OCI-LY7 (cell line): Measurements from ENCODE around the gene KRTAP4-6. TPM values are rescaled to one million over a fixed set of nuclear protein-coding genes. Genes with fewer than 3 reads are reported as not detected.

Experiments used
- BruUV-seq: library from RNA; stranded (reverse); fragments of 400-500 nt; replicated peaks from 2 replicates; lab custom pipeline; 2021; lab: Mats Ljungman, UMichigan
- CTCF ChIA-PET: fragments of 300-600 bp; sonication (Branson Sonifier 250); formaldehyde crosslinking; loops from one replicate; lab custom pipeline; 2022; ENCODE audit warnings: antibody characterized with exemption; ENCODE audit not compliant: unreplicated experiment; lab: Charles Lee
- POLR2A ChIA-PET: fragments of 300-600 bp; sonication (Branson Sonifier 250); formaldehyde crosslinking; loops from one replicate; lab custom pipeline; 2022; ENCODE audit warnings: antibody characterized with exemption; lab: Charles Lee
- DNase-seq: peaks from one replicate; pipeline ENCODE4 v3.0.0-alpha.2; 2015; ENCODE audit warnings: low spot score
- H2AFZ ChIP-seq: fragments of 200-600 bp; sonication (generic), shearing (Covaris generic); 2 replicates; pipeline ENCODE4 v1.6.1; 2014; ENCODE audit warnings: mild to moderate bottlenecking, antibody characterized with exemption, low read length, moderate library complexity
- H3K27ac ChIP-seq: fragments of 200-600 bp; sonication (generic); 2 replicates; pipeline ENCODE4 v1.5.1; 2014; ENCODE audit warnings: mixed run types, low read depth, mild to moderate bottlenecking, moderate library complexity, low read length, inconsistent platforms; ENCODE audit not compliant: poor library complexity, severe bottlenecking
- H3K36me3 ChIP-seq: fragments of 200-600 bp; sonication (generic); 2 replicates; pipeline ENCODE4 v1.6.1; 2014; ENCODE audit warnings: mild to moderate bottlenecking, antibody characterized with exemption, low read length, moderate library complexity, mixed read lengths; ENCODE audit not compliant: insufficient read depth
- H3K4me1 ChIP-seq: fragments of 200-600 bp; sonication (generic); 2 replicates; pipeline ENCODE4 v1.5.1; 2014; ENCODE audit warnings: mild to moderate bottlenecking, low read length; ENCODE audit not compliant: insufficient read depth, poor library complexity, severe bottlenecking
- H3K4me2 ChIP-seq: fragments of 200-600 bp; sonication (generic); 2 replicates; pipeline ENCODE4 v1.6.1; 2014; ENCODE audit warnings: mild to moderate bottlenecking, low read length
- H3K4me3 ChIP-seq: fragments of 200-600 bp; sonication (generic); 2 replicates; pipeline ENCODE4 v1.5.1; 2014; ENCODE audit warnings: mild to moderate bottlenecking, low read depth, low read length; ENCODE audit not compliant: poor library complexity, severe bottlenecking
- H3K79me2 ChIP-seq: fragments of 200-600 bp; sonication (generic); 2 replicates; pipeline ENCODE4 v1.6.1; 2016; ENCODE audit warnings: low read depth, mild to moderate bottlenecking, low read length, moderate library complexity, mixed read lengths; ENCODE audit not compliant: insufficient read depth
- H3K9me2 ChIP-seq: fragments of 200-600 bp; sonication (generic); 2 replicates; pipeline ENCODE4 v1.6.1; 2016; ENCODE audit warnings: mild to moderate bottlenecking, low read length, mixed read lengths; ENCODE audit not compliant: insufficient read depth
- H3K9me3 ChIP-seq: fragments of 200-600 bp; sonication (generic); 2 replicates; pipeline ENCODE4 v1.6.1; 2014; ENCODE audit warnings: mild to moderate bottlenecking, mixed run types, low read length, mixed read lengths
- H4K20me1 ChIP-seq: fragments of 200-600 bp; sonication (generic); 2 replicates; pipeline ENCODE4 v1.6.1; 2014; ENCODE audit warnings: mild to moderate bottlenecking, antibody characterized with exemption, low read length, moderate library complexity, mixed read lengths; ENCODE audit not compliant: insufficient read depth
- CTCF ChIP-seq: fragments of 200-600 bp; sonication (generic); conservative IDR thresholded peaks from 2 replicates; pipeline ENCODE4 v1.5.1; 2014; ENCODE audit warnings: mild to moderate bottlenecking, antibody characterized with exemption, low read length, moderate library complexity, mixed read lengths
- EZH2phosphoT487 ChIP-seq: fragments of 200-600 bp; sonication (generic); IDR thresholded peaks from 2 replicates; pipeline ENCODE4 v1.6.1; 2018; ENCODE audit warnings: low read depth, borderline replicate concordance, mild to moderate bottlenecking, mixed run types, antibody characterized with exemption, low read length, moderate library complexity, mixed read lengths
- intact Hi-C: fragments of 100-400 bp; cut with micrococcal nuclease; formaldehyde crosslinking; loops from one replicate; pipeline ENCODE4 v1.10.0; 2022; ENCODE audit not compliant: unreplicated experiment
- total RNA-seq, 2 experiments: library from RNA; depleted of rRNA in 1 of 2; stranded (reverse); fragments of >200 nt in 1 of 2; shearing (Covaris generic) in 1 of 2; gene quantifications; 2 replicates each; pipeline ENCODE4 v1.2.3, GENCODE V29; 2014 to 2022

The KRTAP4-6 gene
- total RNA-seq, 2 experiments from 2014 or later: not detected

DNA sequence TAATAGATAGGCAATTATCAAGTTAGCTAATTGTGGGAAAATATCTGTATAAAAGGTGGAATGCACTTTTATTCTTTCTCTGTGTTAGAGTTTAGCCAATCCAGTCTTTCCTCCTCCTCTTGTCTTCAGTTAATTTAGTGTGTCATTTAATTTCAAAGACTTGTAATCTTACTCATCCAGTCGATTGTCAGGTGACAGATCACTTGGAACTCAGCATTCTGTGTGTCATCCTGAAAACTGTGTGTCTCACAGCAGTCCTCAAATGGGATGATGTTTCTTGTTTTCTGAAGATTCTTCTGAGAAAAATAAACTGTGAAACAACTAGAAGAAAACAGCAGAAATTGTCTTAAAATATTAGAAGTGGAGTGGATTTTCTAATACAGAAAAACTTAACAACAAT lies 44.7 kb upstream of the KRTAP4-6 start:
- Histone ChIP-seq H3K9me2 (no peaks in the 10 kb centered on the region), H3K4me3 (no peak overlapping the region), H3K4me2 (no peak overlapping the region), H3K36me3 (no peaks in the 10 kb centered on the region), H4K20me1 (no peaks in the 10 kb centered on the region), H2AFZ (no peak overlapping the region), H3K79me2 (no peaks in the 10 kb centered on the region), H3K9me3 (no peaks in the 10 kb centered on the region), H3K27ac (no peak overlapping the region), H3K4me1 (no peaks in the 10 kb centered on the region)
- POLR2A ChIA-PET: no interaction called here
- CTCF ChIA-PET: no interaction called here
- DNase-seq: no peak
- intact Hi-C loops: no loop called here
- TF ChIP-seq EZH2phosphoT487: no peak
- no peak for TF ChIP-seq CTCF
- no TSS peak for BruUV-seq

DNA sequence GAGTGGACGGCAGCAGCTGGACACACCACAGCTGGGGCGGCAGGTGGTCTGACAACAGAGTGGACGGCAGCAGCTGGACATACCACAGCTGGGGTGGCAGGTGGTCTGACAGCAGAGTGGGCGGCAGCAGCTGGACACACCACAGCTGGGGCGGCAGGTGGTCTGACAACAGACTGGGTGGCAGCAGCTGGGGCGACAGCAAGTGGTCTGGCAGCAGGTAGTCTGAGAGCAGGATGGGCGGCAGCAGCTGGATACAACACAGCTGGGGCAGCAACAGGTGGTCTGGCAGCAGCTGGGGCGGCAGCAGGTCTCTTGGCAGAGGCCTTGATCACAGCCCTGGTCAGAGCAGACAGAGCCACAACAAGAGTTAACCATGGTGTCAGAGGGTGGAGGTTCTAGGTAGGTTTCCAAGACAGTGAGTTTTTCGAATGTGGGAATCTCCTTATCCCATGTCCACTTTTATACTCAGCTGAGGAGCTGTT lies 44.2 kb upstream of the KRTAP4-6 start, which contains the start of gene KRTAP4-1:
TSS of gene KRTAP4-1 (minus strand) at position 432 of the 482 bp plus-strand sequence. CDS start at position 375, 57 bp downstream.
- Histone ChIP-seq H3K9me3 (no peaks in the 10 kb centered on the region), H4K20me1 (no peaks in the 10 kb centered on the region), H3K9me2 (no peaks in the 10 kb centered on the region), H3K36me3 (no peaks in the 10 kb centered on the region), H3K4me3 (no peak within 1 kb of the TSS), H3K79me2 (no peaks in the 10 kb centered on the region), H3K4me2 (no peak within 1 kb of the TSS), H3K27ac (no peak within 1 kb of the TSS), H2AFZ (no peak within 1 kb of the TSS), H3K4me1 (no peaks in the 10 kb centered on the region)
- BruUV-seq: no TSS peak
- TF ChIP-seq EZH2phosphoT487 (no peak), CTCF (no peak)
- intact Hi-C loops: no loop called here
- ChIA-PET CTCF (no interaction called here), POLR2A (no interaction called here)
- no peak for DNase-seq

DNA sequence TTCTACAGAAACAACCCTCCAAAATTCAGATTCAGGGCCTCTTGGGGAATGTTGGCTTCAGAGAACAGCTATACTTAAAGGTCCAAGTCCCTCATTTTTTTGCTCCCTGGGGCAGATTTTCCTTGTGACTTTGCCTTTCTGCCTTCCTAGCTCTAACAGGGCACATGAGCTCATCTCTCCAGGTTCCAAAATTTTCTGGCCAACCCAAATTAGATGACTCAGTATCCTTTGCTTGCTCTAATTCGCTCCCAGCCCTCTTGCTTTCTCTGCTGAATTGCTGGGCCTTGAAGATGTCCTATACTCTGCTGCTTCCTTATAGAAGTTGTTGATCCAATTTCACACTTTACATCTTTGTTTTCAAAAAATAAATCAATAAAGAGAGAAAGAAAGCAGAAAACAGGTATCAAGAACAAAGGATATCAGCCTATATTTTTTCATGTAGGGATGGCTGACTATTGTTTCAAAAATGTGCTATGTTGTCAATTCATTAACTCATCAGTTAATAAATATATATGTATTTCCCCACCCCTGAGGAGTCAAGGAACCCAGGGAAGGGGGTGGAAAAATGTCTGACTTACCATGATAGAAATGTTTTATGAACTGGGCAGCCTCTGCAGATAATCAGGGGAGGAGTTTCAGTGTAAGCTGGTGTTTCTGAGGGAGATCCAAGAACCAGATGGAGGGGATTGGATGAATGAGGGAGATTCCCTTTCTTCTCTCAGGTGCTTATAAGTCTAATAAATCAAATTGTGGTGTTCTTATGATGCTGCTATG lies 38.7 kb upstream of the KRTAP4-6 start:
- CTCF ChIA-PET: no interaction called here
- intact Hi-C loops: no loop called here
- POLR2A ChIA-PET: interaction anchor here (0.6 kb wide), 1 partner anchor 28 kb away, joined by 3 read pairs; no protein-coding TSS in a partner anchor

More for the DNA sequence above, 38.7 kb upstream of the KRTAP4-6 start:
- no peaks in the 10 kb centered on the region for H3K79me2 ChIP-seq
- BruUV-seq: no TSS peak
- H3K9me3 ChIP-seq: no peaks in the 10 kb centered on the region
- H3K4me3 ChIP-seq: no peak overlapping the region
- no peaks in the 10 kb centered on the region for H3K36me3 ChIP-seq
- no peak for DNase-seq
- H2AFZ ChIP-seq: no peak overlapping the region
- no peak overlapping the region for H3K4me2 ChIP-seq
- TF ChIP-seq CTCF: no peak
- TF ChIP-seq EZH2phosphoT487: no peak
- no peak overlapping the region for H3K27ac ChIP-seq
- H3K9me2 ChIP-seq: no peaks in the 10 kb centered on the region
- peaks cover 5% of the 10 kb centered on the region for H3K4me1 ChIP-seq
- H4K20me1 ChIP-seq: no peaks in the 10 kb centered on the region
